Renal cortical epithelial cell (primary cell): ENCODE measurements around the gene FAF1. TPM values are rescaled to one million over a fixed set of nuclear protein-coding genes. Genes with fewer than 3 reads are reported as not detected.
"Not testable (repeated sequence)": the region's sequence is repeated elsewhere in the genome, so short reads cannot be mapped to it uniquely, and the experiment has no call there.

ENCODE experiments used
- DNase-seq: peaks from one replicate; pipeline ENCODE4 v3.0.0-alpha.2; 2011; ENCODE audit warnings: low read depth
- total RNA-seq: library from RNA; depleted of rRNA; stranded (reverse); fragments of >200 nt; gene quantifications from 2 replicates; pipeline ENCODE4 v1.2.3, GENCODE V29; 2014

FAF1 gene
- total RNA-seq, 1 donor from 2014 or later = 92.6 TPM

DNA sequence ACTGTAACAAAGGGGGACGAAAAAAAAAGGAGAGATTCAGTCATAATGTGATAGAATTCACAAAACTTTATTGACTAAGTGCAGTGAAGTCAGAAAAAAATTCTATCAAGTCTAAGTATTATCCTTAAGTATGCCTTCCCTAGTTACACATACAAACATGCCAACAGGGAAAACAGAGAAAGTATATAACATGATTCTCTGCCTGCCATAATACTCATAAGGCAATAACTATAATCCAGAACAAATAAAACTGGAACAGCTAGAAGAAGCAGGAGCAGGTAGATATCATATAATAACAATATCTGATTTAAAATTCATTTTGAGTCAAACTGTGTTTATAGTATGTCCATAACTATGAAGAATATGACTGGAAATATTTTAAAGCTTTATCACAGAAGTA lies 184.3 kb downstream of the FAF1 start:
- no peak for DNase-seq

DNA sequence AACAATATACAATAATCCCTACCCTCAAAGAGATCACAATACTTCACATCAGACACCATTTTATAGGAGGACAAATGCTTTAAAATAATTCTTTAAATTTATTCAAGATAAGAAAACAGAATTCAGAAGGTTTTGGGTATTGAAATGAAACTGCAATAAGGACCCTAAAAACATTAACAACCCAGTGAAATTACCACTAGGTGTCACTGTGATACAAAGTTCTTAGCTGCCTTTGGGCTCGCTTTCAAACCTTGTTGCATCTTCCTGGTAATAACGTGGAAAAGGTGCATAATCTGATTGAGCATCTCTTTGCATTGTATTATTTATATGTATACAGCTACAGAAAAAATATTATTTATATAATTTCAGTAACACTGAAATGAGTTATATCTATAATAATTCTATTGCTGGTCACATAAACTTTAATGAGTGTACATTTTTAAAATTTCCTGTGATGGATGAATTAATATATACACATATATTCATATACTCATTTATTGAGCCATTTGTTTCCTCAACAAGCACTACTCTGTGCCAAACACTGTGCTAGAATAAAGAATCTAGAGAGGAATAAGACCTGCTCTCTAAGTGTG lies 185.2 kb downstream of the FAF1 start:
- peak; percentile 68 for DNase-seq

DNA sequence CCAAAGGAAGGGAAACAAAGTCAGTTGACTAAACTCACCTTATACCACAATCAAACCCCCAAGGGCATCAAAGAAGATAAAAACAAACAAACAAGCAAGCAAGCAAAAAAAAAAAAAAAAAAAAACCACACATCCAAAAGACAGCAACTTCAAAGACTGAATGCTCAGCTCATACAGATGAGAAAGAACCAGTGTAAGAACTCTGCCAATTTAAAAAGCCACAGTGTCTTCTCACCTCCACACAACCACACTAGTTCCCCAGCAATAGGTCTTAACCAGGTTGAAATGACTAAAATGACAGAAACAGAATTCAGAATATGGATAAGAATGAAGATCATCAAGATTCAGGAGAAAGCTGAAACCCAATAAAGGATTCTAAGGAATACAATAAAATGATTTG lies 193.4 kb downstream of the FAF1 start:
- DNase-seq = no peak

DNA sequence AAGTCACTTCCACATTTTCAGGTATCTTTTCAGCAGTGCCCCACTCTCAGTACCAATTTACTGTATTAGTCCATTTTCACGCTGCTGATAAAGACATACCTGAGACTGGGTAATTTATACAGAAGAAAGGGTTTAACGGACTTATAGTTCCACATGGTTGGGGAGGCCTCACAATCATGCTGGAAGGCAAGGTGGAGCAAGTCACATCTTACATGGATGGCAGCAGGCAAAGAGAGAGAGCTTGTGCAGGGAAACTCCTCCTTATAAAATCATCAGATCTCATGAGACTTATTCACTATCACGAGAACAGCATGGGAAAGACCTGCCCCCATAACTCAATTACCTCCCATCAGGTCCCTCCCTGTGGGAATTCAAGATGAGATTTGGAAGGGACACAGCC lies 203.5 kb downstream of the FAF1 start:
- DNase-seq = not testable (repeated sequence)

DNA sequence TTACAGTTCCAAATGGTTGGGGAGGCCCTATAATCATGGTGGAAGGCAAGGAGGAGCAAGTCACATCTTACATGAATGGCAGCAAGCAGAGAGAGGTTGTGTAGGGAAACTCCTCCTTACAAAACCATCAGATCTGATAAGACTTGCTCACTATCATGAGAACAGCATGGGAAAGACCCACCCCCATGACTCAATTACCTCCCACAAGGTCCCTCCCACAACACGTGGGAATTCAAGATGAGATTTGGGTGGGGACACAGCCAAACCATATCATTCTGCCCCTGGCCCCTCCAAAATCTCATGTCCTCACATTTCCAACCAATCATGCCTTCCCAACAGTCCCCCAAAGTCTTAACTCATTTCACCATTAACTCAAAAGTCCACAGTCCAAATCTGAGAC lies 205.3 kb downstream of the FAF1 start:
- DNase-seq = not testable (repeated sequence)

DNA sequence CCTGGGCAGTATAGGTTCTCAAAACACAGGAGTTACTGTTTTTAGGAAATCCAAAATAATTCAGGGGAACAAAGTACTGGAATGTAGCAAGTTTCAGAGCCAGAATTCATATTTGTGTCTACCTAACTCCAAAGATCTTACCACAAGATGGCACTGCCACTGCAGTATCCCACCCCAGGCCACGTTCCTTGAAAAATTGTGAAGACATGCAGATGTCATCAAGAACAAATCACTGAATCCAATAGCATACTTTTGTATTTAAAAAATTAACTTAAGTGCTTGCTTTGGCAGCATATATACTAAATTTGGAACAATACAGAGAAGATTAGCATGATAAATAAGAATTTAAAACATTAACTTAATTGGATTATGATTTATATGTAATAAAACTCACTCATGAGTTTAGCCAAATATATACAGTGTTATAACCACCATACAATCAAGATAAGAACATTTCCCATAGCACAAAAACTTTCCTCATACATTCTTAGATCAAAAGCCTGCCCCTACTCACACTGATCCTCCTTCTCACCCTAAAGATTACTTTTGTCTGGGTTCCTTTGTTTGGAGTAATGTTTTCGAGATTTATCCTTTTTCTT lies 209.9 kb downstream of the FAF1 start:
- DNase-seq = peak; percentile 41

DNA sequence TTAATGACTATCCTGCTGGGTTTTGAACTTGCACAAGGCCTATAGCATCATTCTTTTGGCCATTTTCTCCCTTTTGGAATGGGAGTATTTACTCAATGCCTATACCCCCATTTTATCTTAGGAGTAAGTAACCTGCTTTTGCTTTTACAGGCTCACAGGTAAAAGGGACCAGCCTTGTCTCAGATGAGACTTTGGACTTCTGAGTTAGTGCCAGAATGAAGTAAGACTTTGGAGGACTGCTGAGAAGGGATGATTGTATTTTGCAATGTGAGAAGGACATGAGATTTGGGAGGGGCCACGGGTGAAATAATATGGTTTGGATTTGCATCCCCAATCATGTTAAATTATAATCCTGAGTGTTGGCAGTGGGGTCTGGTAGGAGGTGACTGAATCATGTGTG lies 212.7 kb downstream of the FAF1 start:
- DNase-seq = peak; percentile 16

DNA sequence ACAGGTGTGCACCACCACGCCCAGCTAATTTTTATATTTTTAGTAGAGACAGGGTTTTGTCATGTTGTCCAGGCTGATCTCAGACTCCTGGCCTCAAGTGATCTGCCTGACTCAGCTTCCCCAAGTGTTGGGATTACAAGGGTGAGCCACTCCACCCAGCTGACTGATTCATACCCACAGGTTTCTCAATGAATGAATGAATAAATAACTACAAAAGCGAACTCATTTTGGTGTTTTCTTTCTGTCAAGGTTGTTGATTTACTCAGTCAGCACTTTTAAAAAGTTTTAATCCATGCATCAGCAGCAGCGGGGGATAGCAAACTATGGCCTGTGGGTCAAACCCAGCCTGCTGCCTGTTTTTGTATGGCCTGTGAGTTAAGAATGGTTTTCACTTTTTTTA lies 217.5 kb downstream of the FAF1 start:
- DNase-seq = peak; percentile 92

DNA sequence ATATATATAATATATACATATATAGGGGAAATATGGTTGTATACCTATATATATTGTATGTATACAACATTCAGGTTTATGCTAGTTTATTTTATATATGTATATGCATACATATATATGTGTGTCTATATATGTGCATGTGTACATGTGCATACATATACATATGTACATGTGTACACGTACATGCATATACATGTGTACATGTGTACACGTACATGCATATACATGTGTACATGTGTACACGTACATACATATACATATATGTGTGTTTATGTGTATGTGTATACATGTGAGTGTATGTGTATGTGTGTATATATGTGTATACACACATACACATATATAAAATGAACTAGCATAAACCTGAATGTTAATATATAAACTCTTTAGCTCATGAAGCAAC lies 220.9 kb downstream of the FAF1 start:
- no peak for DNase-seq

DNA sequence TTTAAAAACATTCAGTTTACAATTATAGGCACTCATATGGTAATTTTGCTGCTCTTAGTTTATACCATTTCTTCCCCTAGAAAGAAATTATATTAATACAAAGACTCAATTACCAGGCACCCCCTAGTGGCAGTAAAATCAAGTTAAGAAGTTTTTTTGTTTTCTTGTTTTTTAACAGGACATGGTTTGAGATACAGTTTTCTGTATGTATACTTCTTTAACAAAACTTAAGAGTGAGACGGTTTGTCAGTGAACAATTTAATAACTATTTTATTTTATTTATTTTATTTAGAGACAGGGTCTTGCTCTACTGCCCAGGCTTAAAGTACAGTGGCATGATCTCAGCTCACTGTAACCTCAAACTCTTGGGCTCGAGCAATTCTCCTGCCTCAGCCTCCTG lies 224.6 kb downstream of the FAF1 start:
- DNase-seq = peak; percentile 22

DNA sequence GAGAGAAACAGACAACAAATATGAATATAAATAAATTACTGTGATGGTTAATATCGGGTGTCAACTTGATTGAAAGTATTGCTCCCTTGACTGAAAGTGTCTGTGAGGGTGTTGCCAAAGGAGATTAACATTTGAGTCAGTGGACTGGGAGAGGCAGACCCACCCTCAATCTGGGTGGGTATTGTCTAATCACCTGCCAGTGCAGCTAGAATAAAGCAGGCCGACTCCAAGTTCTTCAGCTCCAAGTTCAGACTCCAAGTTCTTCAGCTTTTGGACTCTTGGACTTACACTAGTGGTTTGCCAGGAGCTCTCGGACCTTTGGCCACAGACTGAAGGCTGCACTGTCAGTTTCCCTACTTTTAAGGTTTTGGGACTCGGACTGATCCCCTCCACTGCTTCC lies 232.5 kb downstream of the FAF1 start:
- DNase-seq = not testable (repeated sequence)

DNA sequence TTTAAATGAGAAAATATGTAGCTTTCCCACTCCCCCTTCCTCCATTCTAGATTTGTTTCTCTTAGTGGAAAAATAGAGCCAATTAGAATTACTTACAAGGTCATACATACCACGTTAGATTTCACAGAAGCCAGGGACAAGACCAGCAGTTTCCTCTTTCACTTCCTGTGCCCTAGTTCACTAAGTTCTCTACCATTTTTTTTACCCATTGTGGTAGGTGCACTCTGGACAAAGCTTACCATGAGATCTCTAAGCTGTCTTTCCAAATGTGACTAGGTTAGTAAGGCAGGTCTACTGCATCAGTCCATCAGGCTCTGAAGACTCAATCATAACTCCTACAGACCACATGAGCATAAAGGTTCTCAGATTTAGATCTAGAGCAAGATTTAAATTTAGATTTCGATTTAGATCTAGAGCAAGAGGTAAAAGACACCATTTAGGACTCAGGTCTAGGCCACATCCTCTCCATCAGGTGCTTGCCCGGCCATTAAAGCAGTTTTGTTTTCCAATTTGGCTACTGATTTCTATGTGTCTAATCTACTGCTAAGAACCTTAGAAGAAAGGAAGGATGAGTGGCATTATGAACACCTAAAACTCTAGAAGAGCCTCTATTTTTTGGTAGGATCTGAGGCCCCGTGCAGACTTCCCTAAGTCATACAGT lies 235.3 kb downstream of the FAF1 start:
- no peak for DNase-seq

DNA sequence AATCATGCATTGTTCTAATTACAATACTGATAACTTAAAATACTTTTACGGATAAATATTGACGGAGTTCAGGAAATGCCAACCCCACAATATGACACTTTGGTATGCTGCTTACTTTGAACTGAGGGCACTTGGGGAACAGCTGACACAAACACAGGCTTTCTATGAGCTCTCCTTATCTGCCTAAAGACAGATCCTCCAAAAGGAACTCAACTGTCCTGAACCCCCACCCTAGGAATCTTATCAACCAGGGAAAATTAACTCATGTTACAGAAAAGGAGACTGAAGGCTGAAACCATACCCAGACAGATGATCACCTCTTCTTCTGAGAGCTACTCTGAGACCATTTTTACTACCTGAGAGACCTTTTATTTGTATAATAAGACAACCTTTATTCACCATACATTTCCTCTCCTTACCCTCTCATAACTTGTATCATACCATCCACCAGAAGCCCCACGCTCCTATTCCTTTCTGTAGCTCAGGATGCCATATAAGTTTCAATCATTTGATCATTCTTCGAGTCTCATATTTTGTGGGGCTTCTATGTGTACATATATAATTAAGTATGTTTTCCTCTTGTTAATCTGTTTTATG lies 239.5 kb downstream of the FAF1 start:
- no peak for DNase-seq

DNA sequence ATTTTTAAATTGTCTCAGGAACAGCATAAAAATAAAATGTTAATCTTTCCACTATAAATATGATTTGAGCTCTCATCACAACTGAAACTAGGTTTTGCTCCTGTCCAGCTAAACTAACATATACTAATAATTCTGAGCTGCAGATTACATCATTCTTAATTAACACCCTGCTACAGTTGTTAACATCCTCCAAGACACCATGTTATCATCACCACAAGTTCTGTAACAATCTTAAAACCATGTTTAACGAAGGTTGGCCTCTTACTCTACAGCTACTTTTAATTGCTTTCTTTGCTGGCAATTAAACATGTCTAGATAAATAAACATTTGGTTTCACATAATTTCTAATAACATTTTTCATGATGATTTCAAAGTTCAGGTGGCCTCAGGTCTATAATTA lies 240.9 kb downstream of the FAF1 start:
- no peak for DNase-seq

DNA sequence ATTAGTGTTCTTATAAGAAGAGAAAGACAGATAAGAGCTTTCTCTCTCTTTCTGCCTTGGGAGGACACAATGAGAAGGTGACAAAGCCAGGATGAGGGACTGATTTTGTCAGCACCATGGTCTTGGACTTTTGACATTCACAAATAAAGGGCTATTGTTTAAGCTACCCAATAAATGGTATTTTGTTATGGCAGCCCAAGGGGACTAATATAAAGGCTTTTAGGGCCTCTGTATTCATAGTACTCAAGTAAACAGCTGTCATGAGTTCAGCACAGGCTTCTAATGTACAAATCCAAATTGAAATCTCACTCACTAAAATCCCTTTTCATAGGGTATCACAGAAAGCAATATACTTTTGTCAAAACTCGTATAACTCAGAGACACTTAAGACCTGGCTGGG lies 242.7 kb downstream of the FAF1 start:
- no peak for DNase-seq

DNA sequence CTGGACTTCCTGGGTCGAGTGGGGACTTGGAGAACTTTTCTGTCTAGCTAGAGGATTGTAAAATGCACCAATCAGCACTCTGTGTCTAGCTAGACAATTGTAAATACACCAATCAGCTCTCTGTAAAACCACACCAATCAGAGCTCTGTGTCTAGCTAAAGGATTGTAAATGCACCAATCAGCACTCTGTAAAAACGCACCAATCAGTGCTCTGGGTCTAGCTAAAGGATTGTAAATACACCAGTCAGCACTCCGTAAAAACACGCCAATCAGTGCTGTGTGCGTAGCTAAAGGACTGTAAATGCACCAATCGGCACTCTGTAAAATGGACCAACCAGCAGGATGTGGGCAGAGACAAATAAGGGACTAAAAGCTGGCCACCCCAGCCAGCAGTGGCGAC lies 243.6 kb downstream of the FAF1 start:
- DNase-seq = not testable (repeated sequence)

DNA sequence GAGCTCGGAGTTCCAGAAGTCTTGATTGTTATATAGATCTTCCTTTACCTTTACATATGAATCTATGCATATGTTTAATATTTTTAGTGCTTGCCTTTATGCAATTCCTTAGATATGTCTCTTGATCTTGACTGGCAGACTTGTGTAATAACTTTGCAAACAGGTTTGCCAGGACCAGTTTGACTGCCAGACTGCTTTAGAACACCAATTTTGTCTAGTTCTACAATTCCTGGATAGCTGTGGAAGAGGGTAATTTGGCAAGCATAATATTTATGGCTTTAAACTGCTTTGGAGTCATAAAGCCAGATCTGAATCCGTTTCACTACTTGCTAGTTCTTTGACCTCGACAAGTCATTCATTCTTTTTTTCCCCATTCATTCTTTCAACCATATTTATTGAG lies 250.0 kb downstream of the FAF1 start:
- DNase-seq = no peak

DNA sequence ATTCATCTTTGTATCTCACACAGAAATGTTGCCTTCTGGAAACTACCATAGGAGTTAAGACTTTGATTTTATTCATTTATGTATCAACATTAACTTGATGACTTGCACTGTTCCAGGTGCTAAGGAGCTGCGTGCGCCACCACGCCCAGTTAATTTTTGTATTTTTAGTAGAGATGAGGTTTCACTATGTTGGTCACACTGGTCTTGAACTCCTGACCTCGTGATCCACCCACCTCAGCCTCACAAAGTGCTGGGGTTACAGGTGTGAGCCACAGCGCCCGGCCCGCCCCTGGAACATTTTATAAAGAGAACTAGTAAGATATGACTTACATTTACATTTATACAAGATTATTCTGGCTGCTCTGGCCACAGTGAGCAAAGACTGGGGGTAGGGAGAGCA lies 252.2 kb downstream of the FAF1 start:
- no peak for DNase-seq

DNA sequence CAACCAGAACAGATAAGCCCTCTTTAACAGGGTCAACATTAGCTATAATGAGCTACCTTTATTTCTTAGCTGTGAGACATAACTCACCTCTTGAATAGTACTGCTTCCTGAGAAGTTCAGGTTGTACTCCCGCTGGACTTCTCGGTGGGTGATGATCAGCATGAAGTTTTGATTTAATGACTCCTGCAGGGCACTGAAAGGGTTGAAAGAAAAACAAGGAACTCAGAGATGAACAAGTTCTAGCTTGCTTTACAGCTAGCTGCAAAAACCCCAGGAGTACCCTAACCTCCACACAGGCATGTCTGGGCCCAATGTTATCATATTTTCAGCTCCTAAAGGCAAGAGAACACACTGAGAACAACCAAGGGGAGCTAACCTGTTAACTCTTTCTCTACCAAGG lies 254.4 kb downstream of the FAF1 start:
- peak; percentile 33 for DNase-seq

DNA sequence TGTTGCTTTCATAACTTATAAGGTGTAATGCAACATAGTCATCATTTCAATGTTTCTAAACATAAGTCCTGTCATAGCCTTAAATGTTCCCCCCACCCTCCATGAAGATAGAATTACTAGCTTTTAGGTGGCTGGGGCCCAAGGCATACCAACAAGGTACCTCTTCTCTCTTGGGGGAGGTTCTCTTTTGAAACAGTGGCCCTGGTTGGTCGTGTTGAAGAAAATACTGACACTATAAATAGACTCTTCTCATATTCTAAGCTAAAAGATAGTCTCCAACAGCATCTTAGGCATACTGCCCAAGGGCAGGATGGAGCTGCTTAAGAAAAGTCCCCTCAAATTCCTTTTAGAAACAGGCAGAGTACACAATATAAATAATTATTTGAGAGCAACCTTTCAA lies 255.0 kb downstream of the FAF1 start:
- DNase-seq = no peak

DNA sequence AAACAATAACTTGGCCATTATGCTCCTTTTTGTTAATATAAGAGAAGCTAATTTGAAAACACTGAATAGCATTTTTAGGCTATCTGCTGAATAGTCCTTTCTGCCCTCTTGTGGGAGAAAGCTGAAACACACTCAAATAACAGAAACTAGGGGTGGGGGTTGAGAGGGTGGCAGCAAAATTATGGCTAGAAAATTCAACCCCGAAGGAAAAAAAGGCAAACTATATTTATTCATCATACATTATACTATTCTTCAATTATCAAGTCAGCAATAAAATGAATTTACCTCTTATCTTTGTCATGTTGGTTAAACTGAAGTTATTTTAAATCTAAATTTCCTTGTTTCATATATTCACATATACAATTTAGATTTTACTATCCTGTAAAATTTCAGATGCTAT lies 255.9 kb downstream of the FAF1 start:
- DNase-seq = peak; percentile 39

DNA sequence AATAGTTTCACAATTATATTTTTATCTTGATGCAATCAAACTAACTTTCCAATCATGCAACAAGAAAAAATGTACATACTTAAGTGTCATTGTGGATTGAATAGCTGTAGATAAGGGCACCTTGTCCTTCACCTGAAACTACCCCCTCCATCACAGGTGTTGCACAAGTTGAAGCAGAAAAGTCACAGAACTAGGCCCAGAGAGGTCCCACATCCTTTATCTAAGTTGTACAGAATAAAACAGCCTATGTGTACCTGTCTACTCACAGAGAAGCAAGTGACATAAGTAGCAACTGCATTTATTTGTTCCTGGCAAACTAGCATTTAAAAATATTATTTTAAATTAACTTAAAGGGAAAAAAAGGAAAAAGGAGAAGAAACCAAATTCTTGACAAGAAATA lies 256.8 kb downstream of the FAF1 start:
- no peak for DNase-seq

DNA sequence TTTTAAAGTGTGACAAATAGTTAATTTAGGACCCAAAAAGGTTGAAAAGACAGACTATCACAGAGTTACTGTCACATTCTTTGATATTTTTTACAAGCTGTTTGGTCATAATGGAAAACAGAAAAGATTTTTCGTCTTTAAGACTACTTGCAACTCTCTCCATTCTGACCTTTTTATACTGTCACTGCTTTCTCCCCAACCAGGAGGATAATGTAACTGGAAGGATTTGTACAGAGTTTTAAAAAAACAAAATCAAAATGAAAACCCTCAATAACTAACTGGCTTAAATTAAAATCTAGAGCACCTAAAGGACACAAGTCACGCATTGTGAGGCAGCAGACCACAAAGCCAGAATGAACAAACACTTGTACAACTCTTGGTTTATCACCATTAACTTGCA lies 257.7 kb downstream of the FAF1 start:
- DNase-seq = peak; percentile 40
